GM19372 (cell line): ENCODE data around the gene ALDH8A1.

Experiments
- ATAC-seq: cut with Tn5 transposase; IDR thresholded peaks from one replicate; pipeline ENCODE4 v1.9.1; 2021; ENCODE audit warnings: mild to moderate bottlenecking, low read depth, moderate library complexity; ENCODE audit not compliant: unreplicated experiment

The ALDH8A1 gene

DNA sequence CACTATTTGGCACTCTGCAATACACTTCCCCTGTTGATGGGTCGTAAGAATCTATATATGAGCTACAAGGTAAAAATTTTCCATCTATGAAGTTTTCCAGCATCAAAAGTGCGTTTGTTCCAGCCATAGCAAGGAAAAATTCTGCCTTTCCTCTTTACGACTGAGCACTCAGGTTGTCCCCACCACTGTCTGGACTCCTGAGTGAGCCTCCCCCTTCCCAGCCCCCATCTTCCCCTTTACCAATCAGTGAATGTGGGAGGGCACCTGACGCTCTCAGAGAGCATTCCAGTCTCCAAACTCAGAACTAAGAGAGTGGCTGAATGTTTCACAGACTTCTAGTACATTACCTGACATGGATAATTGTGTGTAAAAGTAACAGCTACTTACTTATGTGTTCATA is at the start of gene ALDH8A1:
Gene ALDH8A1 (minus strand): TSS at position 175 of the 400 bp plus-strand sequence. CDS start 48 bp downstream, at position 127.
- no peak for ATAC-seq

DNA sequence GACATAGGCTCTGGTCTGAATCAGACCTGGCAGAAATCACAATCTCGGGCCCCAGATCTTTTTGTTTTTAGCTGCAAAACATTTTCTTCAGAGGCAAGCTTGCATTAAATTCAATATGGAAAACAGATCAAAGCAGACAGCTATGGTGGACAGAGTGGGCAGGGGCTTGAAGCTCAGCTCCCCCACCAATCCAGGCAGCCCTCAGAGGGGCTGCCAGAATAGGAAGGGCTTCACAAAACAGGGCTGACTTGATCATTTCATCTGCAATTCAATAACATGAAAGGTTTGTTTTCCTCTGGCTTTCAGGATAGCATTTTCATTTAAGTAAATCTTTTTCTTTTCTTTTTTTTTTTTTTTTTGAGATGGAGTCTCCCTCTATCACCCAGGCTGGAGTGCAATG is 49.2 kb upstream of the ALDH8A1 start:
- no peak for ATAC-seq

GRCh38 chr6:134997133-134997995 is 47.5 kb upstream of the ALDH8A1 start:
- no peak for ATAC-seq

DNA sequence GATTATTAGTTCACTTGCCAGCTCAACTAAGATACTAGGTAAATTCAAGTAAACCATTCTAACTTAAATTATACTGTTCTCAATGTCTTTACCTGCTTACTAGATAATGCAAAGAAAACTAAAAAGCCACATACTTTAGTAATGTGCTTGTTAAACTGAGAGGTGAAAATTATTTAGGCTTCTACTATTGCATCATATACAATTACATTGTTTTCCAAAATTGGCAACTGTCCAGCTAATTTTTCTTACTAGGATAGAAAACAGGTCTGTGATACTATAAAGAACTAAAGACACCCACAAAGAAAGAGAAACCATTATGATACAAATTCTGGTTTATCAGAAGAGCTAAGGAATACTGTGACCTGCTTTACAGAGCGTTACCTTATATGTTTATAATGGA is 45.6 kb upstream of the ALDH8A1 start:
- ATAC-seq: no peak

DNA sequence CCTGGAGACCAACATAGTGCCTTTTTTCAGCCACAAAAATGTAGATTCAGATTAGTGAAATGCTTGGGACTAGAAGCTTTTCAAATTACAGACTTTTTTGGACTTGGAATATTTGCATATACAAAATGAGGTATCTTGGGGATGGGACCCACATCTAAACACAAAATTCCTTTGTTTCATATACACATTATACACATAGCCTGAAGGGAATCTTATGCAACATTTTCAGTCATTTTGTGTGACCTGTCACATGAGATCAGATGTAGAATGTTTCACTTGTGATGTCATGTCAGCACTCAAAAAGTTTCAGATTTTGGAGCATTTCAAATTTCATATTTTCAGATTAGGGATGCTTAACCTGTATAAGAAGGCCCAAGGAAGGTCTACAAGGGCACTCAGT is 44.5 kb upstream of the ALDH8A1 start:
- no peak for ATAC-seq

DNA sequence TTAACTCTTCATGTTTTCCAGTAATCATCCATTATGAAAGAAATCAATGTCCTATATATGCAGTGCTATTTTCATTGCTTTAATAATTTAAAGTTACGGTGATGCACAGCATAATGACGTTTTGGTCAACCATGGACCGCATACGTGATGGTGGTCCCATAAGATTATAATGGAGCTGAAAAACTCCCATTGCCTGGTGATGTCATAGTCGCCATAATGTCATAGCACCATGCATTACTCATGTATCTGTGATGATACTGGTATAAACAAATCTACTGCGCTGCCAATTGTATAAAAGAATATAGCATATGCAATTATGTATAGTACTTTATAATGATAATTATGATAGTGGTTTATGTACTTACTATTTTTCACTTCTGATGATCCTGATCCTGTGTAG is 42.3 kb upstream of the ALDH8A1 start:
- no peak for ATAC-seq

DNA sequence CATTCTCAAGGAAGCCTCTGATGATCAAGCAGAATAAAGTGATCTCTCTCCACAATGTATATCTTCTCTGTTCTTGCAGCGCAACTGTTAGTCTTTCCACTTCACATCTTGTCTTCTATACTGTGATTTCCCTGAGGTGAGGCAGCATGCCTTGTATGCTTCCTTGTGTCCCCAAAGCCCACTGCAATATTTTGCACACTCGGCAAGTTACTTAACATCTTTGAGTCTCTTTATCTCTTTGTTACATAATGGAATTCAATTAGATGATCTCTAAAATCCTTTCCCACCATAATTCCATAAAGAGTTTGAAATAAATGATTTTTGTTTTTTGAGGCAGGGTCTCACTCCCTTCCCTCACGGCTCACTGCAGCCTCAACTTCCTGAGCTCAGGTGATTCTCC is 40.4 kb upstream of the ALDH8A1 start:
- ATAC-seq: no peak

DNA sequence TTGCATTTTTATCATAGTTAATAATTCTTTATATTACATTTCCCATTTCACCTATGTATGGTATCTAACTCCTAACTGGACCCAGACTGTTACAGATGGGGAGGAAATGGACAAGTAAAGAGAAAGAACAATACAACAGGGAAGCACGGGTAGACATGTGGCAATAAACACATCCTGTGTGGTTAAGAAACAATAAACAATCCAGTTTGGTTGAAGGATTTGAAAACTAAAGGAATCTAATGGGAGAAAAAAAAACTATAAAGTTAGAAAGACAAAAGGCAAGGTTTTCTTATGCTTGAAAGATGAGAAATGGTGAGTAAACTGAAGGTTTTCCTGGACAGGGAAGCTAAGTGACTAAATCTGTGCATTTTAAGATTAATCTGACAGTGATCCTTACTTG is 34.9 kb upstream of the ALDH8A1 start:
- ATAC-seq: no peak

- no peak for ATAC-seq
Observed at GRCh38 chr6:134983823-134984222, 33.9 kb upstream of the ALDH8A1 start.

DNA sequence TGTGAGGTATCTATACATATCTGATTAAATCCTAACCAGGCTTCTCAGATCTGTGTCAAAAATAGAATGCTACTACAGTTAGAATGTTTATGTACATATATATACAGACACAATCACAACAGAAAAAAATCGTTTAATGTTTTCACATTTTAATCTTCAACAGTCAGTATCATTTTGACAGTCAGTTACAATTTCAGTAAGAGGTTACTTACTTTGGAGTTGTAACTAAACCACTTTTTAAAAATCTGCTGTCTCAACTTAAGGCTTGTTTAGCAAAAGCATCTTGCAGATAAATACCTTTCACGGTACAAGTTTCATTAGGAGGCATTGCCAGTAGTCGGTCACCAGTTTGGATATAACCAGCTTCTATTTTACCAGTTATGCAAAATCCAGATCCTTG is 32.3 kb upstream of the ALDH8A1 start:
- no peak for ATAC-seq

DNA sequence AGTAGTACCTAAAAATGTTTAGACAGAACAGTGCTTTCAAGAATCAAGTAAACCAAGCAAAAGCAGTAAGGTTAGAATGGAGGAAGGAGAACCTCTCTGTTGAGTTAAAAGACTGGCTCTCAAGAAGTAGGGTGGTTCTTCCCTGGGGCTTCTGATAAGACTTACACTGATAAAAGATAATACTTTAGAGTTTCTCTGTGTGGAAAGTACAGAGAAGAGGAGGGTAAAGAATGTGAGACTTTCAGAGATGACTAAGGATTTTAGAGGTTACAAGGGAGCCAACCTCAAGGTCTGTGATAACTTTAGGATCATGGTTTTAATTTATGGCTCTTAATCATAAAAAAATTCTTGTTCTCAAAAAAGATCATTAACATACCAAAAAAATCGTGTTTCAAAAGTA is 30.9 kb upstream of the ALDH8A1 start:
- ATAC-seq: no peak

GRCh38 chr6:134979142-134979541 is 29.2 kb upstream of the ALDH8A1 start:
- ATAC-seq: no peak

- ATAC-seq: no peak
Observed at GRCh38 chr6:134974370-134974769, 24.5 kb upstream of the ALDH8A1 start.

GRCh38 chr6:134967711-134968110 is 17.8 kb upstream of the ALDH8A1 start:
- ATAC-seq: no peak

DNA sequence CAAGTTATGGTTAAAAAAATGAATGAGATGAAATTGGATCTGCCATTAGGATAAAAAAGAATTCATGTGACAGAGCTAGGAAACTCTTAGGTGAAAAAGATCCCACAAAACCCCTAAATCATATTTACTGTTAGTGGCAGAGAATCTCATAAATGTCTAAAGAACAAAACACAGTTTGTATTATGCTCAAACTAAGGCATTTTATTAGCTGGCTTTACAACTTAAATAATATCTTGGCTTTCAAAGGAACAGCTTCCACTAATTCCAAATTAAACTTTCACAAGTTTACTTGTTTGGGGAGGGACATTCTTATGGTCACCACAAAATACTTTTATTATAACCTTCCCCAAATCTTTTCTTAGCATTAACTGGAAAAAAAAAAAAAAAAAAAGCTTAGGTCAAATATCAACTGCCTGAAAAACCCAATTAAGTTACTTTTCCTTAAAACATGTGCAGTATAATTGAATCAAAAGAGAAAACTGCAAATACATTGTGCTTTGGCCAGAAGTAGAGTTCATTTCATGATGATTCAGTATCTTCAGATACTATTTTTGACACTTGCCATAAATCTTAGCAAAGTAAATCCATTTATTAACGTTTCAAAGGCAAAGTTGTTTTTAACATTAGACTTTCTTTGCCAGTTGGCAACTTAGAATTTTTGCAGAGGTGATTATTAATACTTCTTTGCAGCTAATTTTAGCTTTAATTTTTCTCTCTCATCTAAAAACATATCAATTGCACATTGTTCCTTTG is 14.7 kb upstream of the ALDH8A1 start:
- ATAC-seq: no peak

GRCh38 chr6:134962421-134962820 is 12.5 kb upstream of the ALDH8A1 start:
- ATAC-seq: no peak

- ATAC-seq: no peak
Observed at GRCh38 chr6:134961366-134961765, 11.5 kb upstream of the ALDH8A1 start.

DNA sequence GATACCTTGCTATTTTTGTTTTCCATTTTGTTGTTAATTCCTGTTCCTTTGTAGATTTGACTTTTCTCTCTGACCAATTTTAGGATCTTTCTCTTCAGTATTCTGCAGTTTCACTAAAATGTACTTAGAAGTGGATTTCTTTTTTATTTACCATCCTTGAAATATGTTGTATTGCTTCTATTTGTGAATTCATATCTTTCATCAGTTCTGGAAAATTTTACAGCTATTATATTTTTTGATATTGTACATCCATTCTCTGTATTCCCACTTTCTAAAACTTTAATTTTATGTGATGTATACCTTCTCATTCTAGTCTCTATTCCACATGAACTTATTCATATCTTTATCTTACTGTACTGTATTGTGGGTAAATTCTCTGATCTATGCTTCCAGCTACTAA is 9.7 kb upstream of the ALDH8A1 start:
- ATAC-seq: no peak

DNA sequence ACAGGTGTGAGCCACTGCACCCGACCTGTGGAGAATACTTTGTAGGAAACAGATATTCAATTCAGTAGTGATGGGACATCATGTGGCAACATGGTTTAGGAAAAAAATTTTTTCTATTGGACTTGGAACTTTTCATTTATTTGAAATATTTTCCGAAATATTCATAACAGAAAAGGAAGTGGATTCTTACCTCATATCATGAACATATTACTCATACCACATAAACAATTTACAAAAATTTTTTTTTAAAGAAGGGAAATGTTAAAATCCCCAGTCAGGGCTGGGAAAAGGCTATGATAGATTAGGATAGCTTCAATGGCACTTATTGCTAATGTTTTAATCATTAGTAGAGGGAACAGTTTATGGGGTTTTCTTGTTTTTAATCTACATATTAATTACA is 6.8 kb upstream of the ALDH8A1 start:
- no peak for ATAC-seq

DNA sequence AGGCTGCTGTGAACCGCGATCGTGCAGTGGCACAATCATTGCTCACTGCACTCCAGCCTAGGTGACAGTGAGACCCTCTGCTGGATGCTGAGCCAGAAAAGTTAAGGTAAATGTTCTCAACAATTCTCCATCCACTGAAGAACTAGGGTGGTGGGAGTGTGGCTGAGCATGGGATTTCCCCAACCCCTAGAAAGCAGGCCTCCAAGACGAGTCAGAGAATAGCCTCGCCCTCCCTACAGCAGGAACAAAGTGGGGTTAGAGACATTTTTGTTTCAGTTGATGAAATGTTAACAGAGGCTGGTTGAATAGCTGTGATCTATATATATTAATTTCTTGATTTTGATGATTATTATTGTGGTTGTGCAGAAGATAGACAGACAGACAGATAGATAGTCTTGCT is 6.1 kb upstream of the ALDH8A1 start:
- no peak for ATAC-seq

- ATAC-seq: no peak
Observed at GRCh38 chr6:134954272-134955000, 4.5 kb upstream of the ALDH8A1 start.
